GM23338 (cell line): ENCODE results near the gene PYGO2. TPM values are rescaled to one million over a fixed set of nuclear protein-coding genes. Genes with fewer than 3 reads are reported as not detected.

Experiments
- ATAC-seq: fragments of 200-7000 bp; cut with Tn5 transposase; 3 replicates; pipeline ENCODE4 v1.9.1; 2020
- DNase-seq: peaks from one replicate; pipeline ENCODE4 v3.0.0-alpha.2; 2015; ENCODE audit warnings: low spot score
- H2AFZ ChIP-seq: fragments of 200-600 bp; sonication (generic); 2 replicates; pipeline ENCODE4 v1.8.0; 2016; ENCODE audit warnings: antibody characterized with exemption, mild to moderate bottlenecking, moderate library complexity
- H3F3A ChIP-seq: fragments of 200-600 bp; sonication (generic); replicated peaks from 2 replicates; pipeline ENCODE4 v1.8.0; 2017; ENCODE audit warnings: antibody characterized with exemption, mixed run types, low read depth
- H3K27ac ChIP-seq: fragments of 200-600 bp; sonication (generic); 2 replicates; pipeline ENCODE4 v1.6.1; 2016; ENCODE audit warnings: low read depth
- H3K27me3 ChIP-seq: fragments of 200-600 bp; sonication (generic); 2 replicates; pipeline ENCODE4 v1.8.0; 2016; ENCODE audit warnings: mild to moderate bottlenecking, mixed run types, moderate library complexity; ENCODE audit not compliant: insufficient read depth
- H3K36me3 ChIP-seq: fragments of 200-600 bp; sonication (generic); 2 replicates; pipeline ENCODE4 v1.8.0; 2016; ENCODE audit warnings: mild to moderate bottlenecking; ENCODE audit not compliant: insufficient read depth
- H3K4me1 ChIP-seq: fragments of 200-600 bp; sonication (generic); 2 replicates; pipeline ENCODE4 v1.8.0; 2016; ENCODE audit warnings: mild to moderate bottlenecking, moderate library complexity; ENCODE audit not compliant: insufficient read depth
- H3K4me2 ChIP-seq: fragments of 200-600 bp; sonication (generic); 2 replicates; pipeline ENCODE4 v1.7.1; 2017; ENCODE audit warnings: mixed run types
- H3K4me3 ChIP-seq: fragments of 200-600 bp; sonication (generic); 2 replicates; pipeline ENCODE4 v1.6.1; 2016; ENCODE audit warnings: mixed run types
- H3K79me2 ChIP-seq: fragments of 200-600 bp; sonication (generic); replicated peaks from 2 replicates; pipeline ENCODE4 v1.8.0; 2017; ENCODE audit warnings: mild to moderate bottlenecking; ENCODE audit not compliant: insufficient read depth
- H3K9me2 ChIP-seq: fragments of 200-600 bp; sonication (generic); 2 replicates; pipeline ENCODE4 v1.8.0; 2017; ENCODE audit not compliant: insufficient read depth
- H4K20me1 ChIP-seq: fragments of 200-600 bp; sonication (generic); replicated peaks from 2 replicates; pipeline ENCODE4 v1.8.0; 2017; ENCODE audit warnings: mild to moderate bottlenecking; ENCODE audit not compliant: insufficient read depth
- H3K27ac Mint-ChIP-seq: 2 replicates; pipeline ENCODE4 v1.8.0; 2020; ENCODE audit warnings: inconsistent platforms, mild to moderate bottlenecking, moderate library complexity, mixed read lengths
- H3K27me3 Mint-ChIP-seq: 3 replicates; pipeline ENCODE4 v1.8.0; 2022; ENCODE audit warnings: low read depth, mild to moderate bottlenecking, moderate library complexity, mixed read lengths, inconsistent platforms; ENCODE audit not compliant: insufficient read depth, poor library complexity
- H3K36me3 Mint-ChIP-seq: 3 replicates; pipeline ENCODE4 v1.8.0; 2021; ENCODE audit warnings: low read depth, mild to moderate bottlenecking, inconsistent platforms, moderate library complexity, mixed read lengths
- H3K4me1 Mint-ChIP-seq: 3 replicates; pipeline ENCODE4 v1.8.0; 2020; ENCODE audit warnings: mild to moderate bottlenecking, inconsistent platforms, mixed read lengths
- H3K4me3 Mint-ChIP-seq: 3 replicates; pipeline ENCODE4 v1.8.0; 2021; ENCODE audit warnings: moderate library complexity, mild to moderate bottlenecking, inconsistent platforms, mixed read lengths
- H3K9me3 Mint-ChIP-seq: 3 replicates; pipeline ENCODE4 v1.8.0; 2020; ENCODE audit warnings: moderate library complexity, mild to moderate bottlenecking, inconsistent platforms, mixed read lengths
- JUNB ChIP-seq: IDR thresholded peaks from one replicate; pipeline ENCODE4 v1.6.1; 2016; ENCODE audit warnings: antibody characterized with exemption; ENCODE audit not compliant: unreplicated experiment
- NANOG ChIP-seq: IDR thresholded peaks from 2 replicates; pipeline ENCODE4 v1.6.1; 2016; ENCODE audit warnings: antibody characterized with exemption, borderline replicate concordance
- ZNF114 ChIP-seq: fragments of 250-450 bp; sonication (Bioruptor Pico); IDR thresholded peaks from 2 replicates; pipeline ENCODE4 v1.5.0; 2020; ENCODE audit warnings: mild to moderate bottlenecking, moderate library complexity
- ZNF331 ChIP-seq: fragments of 250-450 bp; sonication (Bioruptor Pico); IDR thresholded peaks from 2 replicates; pipeline ENCODE4 v1.5.0; 2020; ENCODE audit warnings: low read depth, mild to moderate bottlenecking, moderate library complexity
- ZNF462 ChIP-seq: fragments of 250-450 bp; sonication (Bioruptor Pico); IDR thresholded peaks from 2 replicates; pipeline ENCODE4 v1.5.0; 2020; ENCODE audit warnings: mild to moderate bottlenecking, moderate library complexity
- polyA plus RNA-seq: library from polyadenylated mRNA; unstranded; fragments of >200 nt; fragmentation: Nextera tagmentation; extraction: Ambion mirVana; gene quantifications from 2 replicates; pipeline ENCODE4 v1.2.1, GENCODE V29; 2016
- total RNA-seq: library from RNA; depleted of rRNA; stranded (reverse); fragments of >200 nt; shearing (Covaris generic); gene quantifications from 2 replicates; pipeline ENCODE4 v1.2.3, GENCODE V29; 2014

The PYGO2 gene
- total and polyA plus RNA-seq, 2 experiments from 2014 or later: 11.0 to 29.0 TPM

- Histone ChIP-seq H3K4me2 (peak overlapping the region; percentile 67), H3F3A (peaks cover 14% of the 10 kb centered on the region), H3K36me3 (no peaks in the 10 kb centered on the region), H2AFZ (no peak overlapping the region), H3K79me2 (peaks cover 4% of the 10 kb centered on the region; the same call in 1 of the 2 replicates), H4K20me1 (peaks cover 10% of the 10 kb centered on the region), H3K4me1 (peaks cover 30% of the 10 kb centered on the region), H3K27me3 (no peaks in the 10 kb centered on the region), H3K9me2 (no peaks in the 10 kb centered on the region), H3K4me3 (peak overlapping the region; percentile 50), H3K27ac (peak overlapping the region; percentile 88)
- Mint-ChIP-seq H3K27ac (peak overlapping the region; percentile 98), H3K9me3 (no peaks in the 10 kb centered on the region), H3K4me1 (peaks cover 55% of the 10 kb centered on the region), H3K4me3 (peak overlapping the region; percentile 90), H3K36me3 (peaks cover 14% of the 10 kb centered on the region), H3K27me3 (peaks cover 33% of the 10 kb centered on the region)
- peak; percentile 20 for ATAC-seq
- DNase-seq: peak; percentile 89
- TF ChIP-seq JUNB (no peak), ZNF331 (no peak)
These were observed 6.4 kb downstream of the PYGO2 start for GRCh38 chr1:154955039-154955717.

GRCh38 chr1:154954541-154954940 is 7.0 kb downstream of the PYGO2 start:
- Mint-ChIP-seq H3K4me1 (peaks cover 55% of the 10 kb centered on the region), H3K27me3 (peaks cover 33% of the 10 kb centered on the region), H3K4me3 (peak overlapping the region; percentile 90), H3K9me3 (no peaks in the 10 kb centered on the region), H3K36me3 (peaks cover 9% of the 10 kb centered on the region), H3K27ac (no peak overlapping the region)
- Histone ChIP-seq H3K4me1 (peaks cover 30% of the 10 kb centered on the region), H3K9me2 (no peaks in the 10 kb centered on the region), H3K27ac (no peak overlapping the region), H4K20me1 (peaks cover 9% of the 10 kb centered on the region; the same call in 1 of the 2 replicates), H3K36me3 (no peaks in the 10 kb centered on the region), H2AFZ (no peak overlapping the region), H3K4me3 (peak overlapping the region; percentile 50; the same call in 1 of the 2 replicates), H3F3A (peaks cover 14% of the 10 kb centered on the region), H3K27me3 (no peaks in the 10 kb centered on the region), H3K79me2 (no peaks in the 10 kb centered on the region), H3K4me2 (peak overlapping the region; percentile 67)
- no peak for TF ChIP-seq ZNF462 (CRISPR knock-in tag)
- no peak for TF ChIP-seq ZNF114
- no peak for TF ChIP-seq NANOG
- TF ChIP-seq ZNF331: no peak
- ATAC-seq (no peak), DNase-seq (no peak)
